ENCODE data around the gene TANC1. TPM values are rescaled to one million over a fixed set of nuclear protein-coding genes. Genes with fewer than 3 reads are reported as not detected.

Gene TANC1
- total RNA-seq, 1 experiment from 2014 or later: 16.6 TPM

DNA sequence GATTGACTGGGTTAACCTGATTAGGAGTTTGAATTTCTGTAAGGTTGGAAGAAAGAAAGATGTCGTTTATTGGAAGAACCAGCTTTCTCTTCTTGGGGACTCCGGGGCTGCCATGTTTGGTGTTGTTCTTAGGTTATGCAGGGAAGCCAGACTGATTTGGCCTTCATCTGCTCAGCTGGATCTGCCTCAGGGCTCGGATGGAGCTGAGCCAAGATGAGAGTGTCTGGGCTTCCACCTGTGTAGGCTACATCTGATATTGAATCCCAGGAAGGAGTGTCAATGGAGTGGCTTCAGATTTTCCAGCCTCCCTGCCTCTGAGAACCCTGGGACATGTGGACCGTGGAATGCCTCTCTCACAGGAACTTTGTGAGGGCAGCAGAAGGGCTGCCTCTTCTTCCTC is 192.0 kb downstream of the TANC1 start:
- no peak for DNase-seq (ENCODE audit: low spot score)

DNA sequence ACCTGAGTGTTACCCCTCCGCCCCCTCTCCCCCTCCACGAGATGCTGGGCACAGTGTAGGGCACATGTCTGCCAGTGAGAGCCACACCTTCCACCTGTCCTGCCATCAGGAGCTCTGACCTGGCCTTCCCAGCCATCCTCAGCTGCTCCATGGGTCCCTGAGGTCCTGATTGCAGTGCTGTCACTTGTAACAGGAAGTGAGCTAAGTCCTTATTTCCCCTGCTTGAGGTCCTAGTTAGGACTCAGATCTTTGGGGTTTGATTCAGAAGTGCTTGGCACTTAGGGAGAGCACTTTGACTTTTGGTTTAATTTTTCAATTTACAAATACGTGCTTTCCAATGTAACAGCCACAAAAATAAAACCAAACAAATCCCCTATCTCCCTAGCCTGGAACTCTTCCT is 192.5 kb downstream of the TANC1 start:
- DNase-seq (ENCODE audit: low spot score): no peak

DNA sequence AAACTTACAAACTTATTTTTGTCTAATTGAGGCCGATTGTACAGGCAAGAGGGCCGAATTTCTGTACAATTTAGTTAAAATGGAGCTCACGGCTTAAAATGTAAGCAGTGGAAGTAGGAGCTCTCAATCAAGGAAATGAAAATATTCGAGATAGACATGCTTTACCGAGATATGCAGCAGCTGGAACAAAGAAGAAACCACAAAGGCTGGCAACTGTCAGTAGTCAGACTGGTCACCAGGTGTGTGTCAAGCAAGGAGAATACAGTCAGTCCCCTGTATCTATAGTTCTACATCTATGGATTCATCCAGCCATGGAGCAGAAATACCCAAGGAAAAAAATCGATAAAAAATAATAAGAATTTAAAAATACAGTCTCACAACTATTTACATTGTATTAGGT is 195.5 kb downstream of the TANC1 start:
- DNase-seq (ENCODE audit: low spot score): no peak

- DNase-seq (ENCODE audit: low spot score): no peak
These were observed 196.0 kb downstream of the TANC1 start for GRCh38 chr2:159164457-159164911.

DNA sequence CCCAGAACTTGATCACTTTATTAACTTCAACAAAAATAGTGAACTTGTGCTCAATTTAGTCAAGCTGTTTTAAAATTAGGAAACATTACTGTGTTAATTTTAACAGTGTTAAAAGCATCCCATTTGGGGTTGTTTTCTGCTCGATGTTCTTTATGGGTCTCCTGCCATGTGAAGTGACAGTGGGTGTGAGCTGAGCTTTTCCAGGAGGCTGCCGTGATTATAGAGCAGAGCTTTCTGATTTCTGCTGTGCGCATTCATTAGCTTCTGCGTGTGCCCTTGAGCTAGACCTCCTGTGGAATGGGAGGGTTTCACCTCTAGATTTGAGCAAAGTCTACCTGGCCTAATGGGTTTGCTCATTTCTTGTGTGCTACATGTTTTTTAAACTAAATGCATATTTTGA is 196.6 kb downstream of the TANC1 start:
- no peak for DNase-seq (ENCODE audit: low spot score)

DNA sequence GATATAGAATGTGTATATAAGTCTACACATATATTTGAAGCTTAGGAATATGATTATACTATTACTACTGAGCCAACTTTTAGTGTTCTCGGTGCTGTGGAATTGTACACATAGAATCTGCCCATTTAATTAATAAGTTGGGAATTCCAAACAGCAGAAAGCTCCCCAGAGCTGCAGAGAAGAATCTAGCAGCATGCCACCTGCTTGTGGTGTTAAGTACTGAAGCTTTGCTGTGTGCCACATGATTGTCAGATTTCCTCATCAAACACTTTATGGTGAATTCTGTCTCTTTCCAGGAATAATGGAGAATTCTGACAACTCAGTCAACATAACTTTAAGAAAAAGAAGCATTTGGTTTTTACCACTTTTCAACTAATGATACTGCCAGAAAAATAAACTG is 200.3 kb downstream of the TANC1 start:
- no peak for DNase-seq (ENCODE audit: low spot score)

DNA sequence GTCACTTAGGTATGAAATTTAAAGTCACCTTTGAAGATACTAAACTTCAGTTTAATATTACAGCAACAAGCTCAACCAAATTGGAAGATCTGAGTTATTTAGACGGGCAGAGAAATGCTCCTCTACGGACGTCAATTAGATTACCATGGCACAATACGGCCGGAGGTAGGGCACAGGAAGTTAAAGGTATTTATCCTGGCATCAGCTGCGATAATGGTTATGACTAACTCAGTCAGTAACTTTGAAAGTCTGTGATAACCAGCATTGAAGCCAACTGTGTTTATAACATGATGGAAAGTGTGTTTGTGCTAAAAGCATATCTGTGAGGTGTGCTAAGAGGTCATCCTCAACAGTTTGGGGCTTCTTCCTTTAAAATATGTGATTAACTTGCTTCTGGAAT is 200.7 kb downstream of the TANC1 start:
- DNase-seq (ENCODE audit: low spot score): no peak

- no peak for DNase-seq (ENCODE audit: low spot score)
These were observed 204.0 kb downstream of the TANC1 start for GRCh38 chr2:159172403-159172802.

GRCh38 chr2:159174759-159175158 is 206.3 kb downstream of the TANC1 start:
- DNase-seq (ENCODE audit: low spot score): no peak

DNA sequence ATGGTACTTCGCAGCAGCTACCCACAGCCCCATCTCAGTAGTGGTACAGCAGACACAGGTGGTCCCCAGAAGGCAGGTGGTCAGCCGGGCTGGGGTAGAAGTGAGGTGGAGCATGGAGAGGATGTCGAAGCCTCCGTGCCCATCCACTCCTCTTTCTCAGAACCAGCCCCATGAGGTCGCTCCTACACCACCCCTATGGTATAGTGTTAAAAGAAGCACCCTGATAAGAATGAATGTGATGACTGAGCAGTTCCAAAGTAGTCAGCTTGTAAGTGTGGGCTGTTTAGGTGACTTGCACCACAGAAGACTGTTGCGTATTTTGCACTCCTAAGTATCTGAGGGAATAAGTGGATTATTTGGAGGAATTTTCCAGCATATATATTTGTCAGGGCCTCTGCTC is 206.7 kb downstream of the TANC1 start:
- no peak for DNase-seq (ENCODE audit: low spot score)

- DNase-seq (ENCODE audit: low spot score): no peak
These were observed 207.5 kb downstream of the TANC1 start for GRCh38 chr2:159175927-159176326.

- no peak for DNase-seq (ENCODE audit: low spot score)
These were observed 208.1 kb downstream of the TANC1 start for GRCh38 chr2:159176555-159176954.

DNA sequence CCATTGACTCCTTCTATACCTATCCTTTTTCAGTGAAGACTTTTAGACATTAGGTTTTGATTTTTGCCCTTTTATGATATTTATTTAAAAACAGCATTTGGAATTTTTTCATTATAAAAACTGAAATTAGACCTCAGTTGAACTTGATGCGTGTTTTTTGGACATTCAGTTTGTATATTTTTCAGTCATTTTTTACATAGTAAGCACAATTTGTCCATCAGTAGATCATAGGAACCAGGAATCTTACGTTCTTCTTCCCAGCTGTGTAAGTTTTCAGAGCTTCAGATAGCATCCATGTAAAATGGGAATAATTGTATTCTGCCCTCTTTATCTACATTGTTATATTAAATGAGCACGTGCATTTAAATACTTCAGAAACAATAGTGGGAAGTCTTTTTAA is 208.9 kb downstream of the TANC1 start:
- DNase-seq (ENCODE audit: low spot score): no peak

DNA sequence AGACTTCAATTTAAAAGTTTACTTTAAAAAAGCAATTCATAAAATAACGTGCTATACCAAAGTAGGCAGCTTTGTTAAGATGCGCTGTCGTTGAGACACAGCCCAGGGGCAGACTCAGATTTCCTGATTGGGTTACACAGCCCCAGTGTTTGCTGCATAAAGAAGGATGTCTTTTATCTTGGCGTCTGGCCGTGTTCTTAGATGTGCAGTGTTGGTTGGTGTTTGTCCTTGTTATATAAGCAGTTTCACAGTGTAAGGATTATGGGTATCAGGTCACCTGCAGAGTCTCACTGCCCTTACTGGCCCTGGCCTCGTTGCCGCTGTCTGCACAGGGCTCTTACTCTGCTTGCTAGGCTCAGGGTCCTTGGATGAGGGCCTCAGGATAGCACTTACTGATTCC is 209.5 kb downstream of the TANC1 start:
- no peak for DNase-seq (ENCODE audit: low spot score)

- DNase-seq (ENCODE audit: low spot score): no peak
These were observed 210.7 kb downstream of the TANC1 start for GRCh38 chr2:159179096-159179495.

DNA sequence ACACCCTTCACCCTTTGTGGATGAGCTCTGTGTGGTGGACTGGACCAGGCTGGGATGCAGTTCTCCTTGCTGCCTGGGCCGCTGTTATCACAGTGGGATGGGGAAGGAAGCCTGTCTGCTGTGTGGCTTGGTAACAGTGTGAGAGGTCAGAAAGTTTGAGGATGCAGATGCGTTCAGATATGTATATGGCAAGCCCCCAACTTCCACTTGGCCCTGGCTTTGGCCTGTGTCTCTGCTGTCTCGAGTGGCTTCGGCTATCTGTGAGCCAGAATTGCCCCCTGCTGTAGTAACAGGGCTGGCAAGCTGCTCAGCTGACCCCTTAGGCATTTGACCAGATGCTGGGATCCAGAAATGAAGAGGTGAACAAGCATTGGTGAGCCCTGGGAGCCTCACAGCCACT is 211.3 kb downstream of the TANC1 start:
- no peak for DNase-seq (ENCODE audit: low spot score)

DNA sequence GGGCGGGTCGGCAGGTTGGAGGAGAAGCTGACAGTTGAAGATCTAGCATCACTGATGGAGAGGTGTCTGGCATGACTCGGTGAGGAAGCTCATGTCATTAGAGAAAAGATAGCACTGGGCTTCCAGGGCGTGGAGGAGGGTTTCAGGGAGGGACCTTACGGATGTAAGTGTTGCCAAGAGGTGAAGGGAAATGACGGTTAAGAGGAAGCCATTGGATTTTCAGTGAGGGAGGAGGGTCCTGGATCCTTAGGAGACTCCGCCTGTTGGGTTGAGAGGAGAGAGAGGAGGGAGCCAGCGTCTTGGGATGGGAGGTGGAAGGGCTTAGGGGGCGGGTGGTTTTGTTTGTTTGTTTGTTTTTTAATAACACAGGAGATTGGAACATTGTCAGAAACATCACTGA is 214.9 kb downstream of the TANC1 start:
- DNase-seq (ENCODE audit: low spot score): no peak

- DNase-seq (ENCODE audit: low spot score): peak; percentile 31
These were observed 217.1 kb downstream of the TANC1 start for GRCh38 chr2:159185401-159186130.

- no peak for DNase-seq (ENCODE audit: low spot score)
These were observed 218.0 kb downstream of the TANC1 start for GRCh38 chr2:159186462-159186861.

DNA sequence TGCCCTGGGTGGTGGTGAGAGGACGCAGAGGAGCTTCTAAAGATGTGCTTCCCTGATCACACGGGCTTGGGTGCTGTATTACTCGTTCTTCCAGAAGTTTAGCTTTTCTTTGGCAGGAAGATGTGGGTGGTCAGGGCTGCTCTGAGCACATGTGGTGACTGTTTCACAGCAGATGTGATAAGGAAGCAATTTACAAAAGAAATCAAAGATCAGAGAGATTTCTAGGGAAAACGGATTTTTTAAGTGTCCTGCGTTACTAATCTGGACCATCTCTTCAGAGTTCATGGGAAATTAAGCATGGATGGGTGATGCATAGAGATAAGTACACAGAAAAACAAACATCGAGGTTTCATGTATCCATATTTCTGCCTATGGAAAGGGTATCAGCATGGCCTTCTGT is 218.7 kb downstream of the TANC1 start:
- DNase-seq (ENCODE audit: low spot score): no peak

DNA sequence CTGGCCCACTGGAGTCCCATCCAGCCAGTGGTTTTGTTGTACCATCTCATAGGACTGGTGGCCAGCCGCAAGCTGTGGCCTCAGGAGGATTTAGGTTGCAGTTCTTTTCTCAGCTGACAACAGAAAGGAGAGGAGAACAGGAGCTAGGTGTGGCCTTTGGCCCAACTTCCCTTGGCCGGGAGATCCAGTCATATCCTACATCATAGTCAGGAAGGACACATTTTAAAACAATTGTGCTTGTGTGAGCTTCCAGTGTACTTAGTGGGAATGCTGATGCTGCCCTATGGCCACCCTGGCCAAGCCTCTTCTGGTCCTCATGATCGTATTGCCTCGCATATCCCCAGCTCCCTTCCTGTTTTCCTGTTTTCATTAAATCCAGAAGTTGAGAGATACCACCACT is 220.0 kb downstream of the TANC1 start:
- no peak for DNase-seq (ENCODE audit: low spot score)

GRCh38 chr2:159192371-159192918 is 224.0 kb downstream of the TANC1 start:
- DNase-seq (ENCODE audit: low spot score): no peak

DNA sequence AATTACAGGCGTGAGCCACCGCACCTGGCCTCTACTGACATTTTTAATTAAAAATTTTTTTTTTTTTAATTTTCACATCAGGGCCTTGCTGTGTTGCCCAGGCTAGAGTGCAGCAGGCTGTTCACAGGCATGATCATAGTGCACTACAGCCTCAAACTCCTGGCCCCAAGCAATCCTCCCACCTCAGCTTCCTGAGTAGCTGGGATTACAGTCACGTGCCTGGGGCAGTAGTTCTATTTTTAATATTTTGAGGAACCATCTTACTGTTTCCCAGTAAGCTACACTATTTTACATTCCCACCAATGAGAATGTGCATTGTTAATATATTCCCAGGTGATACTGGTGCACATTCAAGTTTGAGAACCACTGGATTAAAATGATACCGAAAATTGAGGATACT is 225.4 kb downstream of the TANC1 start:
- DNase-seq (ENCODE audit: low spot score): no peak

DNA sequence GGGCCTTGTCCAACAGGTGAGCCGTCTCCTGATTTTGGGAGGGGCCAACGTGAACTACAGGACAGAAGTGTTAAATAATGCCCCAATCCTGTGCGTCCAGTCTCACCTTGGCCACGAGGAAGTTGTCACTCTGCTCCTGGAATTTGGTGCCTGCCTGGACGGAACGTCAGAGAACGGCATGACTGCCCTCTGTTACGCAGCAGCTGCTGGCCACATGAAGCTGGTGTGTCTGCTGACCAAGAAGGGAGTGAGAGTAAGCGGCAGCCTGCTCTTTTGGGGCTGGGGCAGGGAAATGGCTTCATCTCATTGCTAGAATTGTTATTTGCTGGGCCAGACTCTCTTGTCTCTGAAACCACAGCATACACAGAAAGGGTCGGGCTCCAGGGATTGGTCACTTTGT is 225.8 kb downstream of the TANC1 start:
- no peak for DNase-seq (ENCODE audit: low spot score)

Data from H4 (cell line).